ENCODE measurements around the gene GPR108.

DNA sequence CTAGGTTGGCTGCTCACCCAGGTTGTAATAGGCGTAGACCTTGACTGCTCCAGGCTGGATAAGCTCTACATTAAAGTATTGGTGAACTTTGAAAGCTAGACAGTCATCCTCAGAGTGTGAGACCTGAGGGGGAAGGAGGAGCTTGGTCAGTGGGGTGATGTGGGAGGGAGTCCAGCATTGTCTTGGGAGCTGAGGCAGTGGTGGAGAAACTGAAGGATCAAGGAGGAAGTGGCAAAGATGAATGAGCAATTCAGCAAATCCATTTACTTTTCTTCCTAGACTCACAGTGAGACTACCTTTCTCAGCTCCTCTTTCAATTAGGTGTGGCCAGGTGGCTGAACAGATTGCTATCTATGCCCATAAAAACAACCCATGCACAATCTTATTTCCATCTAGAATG is 57.2 kb downstream of the GPR108 start:
- TF ChIP-seq, protein P1, sequence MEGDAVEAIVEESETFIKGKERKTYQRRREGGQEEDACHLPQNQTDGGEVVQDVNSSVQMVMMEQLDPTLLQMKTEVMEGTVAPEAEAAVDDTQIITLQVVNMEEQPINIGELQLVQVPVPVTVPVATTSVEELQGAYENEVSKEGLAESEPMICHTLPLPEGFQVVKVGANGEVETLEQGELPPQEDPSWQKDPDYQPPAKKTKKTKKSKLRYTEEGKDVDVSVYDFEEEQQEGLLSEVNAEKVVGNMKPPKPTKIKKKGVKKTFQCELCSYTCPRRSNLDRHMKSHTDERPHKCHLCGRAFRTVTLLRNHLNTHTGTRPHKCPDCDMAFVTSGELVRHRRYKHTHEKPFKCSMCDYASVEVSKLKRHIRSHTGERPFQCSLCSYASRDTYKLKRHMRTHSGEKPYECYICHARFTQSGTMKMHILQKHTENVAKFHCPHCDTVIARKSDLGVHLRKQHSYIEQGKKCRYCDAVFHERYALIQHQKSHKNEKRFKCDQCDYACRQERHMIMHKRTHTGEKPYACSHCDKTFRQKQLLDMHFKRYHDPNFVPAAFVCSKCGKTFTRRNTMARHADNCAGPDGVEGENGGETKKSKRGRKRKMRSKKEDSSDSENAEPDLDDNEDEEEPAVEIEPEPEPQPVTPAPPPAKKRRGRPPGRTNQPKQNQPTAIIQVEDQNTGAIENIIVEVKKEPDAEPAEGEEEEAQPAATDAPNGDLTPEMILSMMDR (IDR thresholded peaks at IDR 0.05): no peak
- no peak for TF ChIP-seq POLR2A (IDR thresholded peaks at IDR 0.05)
